ENCODE results near the gene CES5A. TPM values are rescaled to one million over a fixed set of nuclear protein-coding genes. Genes with fewer than 3 reads are reported as not detected.
"Not testable (repeated sequence)": the region's sequence is repeated elsewhere in the genome, so short reads cannot be mapped to it uniquely, and the experiment has no call there.

Gene CES5A
- total RNA-seq, 3 donors from 2014 or later = not detected

DNA sequence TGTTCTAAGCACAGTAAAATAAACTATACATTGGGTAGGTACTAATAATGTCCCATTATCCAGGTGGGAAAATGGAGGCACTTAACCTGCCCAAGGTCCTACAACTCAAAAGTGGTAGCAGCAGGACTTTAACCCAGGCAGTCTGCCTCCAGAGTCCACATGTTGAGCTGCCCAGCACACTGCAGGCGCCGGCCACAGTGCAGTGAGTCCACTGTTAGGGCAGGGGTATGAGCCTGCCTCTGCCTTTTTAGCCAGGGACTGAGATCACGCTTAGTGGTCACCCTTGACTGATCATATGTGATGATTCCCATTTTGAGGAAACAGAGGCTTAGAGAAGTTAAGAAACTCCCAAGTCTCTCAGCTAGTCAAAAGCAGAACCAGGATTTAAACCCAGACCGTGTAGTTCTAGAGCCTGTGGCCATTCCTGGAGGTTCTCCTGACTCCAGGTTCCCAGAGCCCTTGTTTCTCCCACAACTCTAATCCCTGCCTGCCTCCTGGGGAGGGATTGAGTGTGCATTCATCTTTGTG, 50.6 kb downstream of the CES5A start:
- intact Hi-C loops (cut with DNase I, micrococcal nuclease) = no loop called here
- ATAC-seq (no peak), DNase-seq (no peak)
- Histone ChIP-seq H3K36me3 (ENCODE audit: low read depth) (no peaks in the 10 kb centered on the region), H3K4me3 (no peak overlapping the region), H3K4me1 (ENCODE audit: low read depth) (no peaks in the 10 kb centered on the region), H3K9me3 (no peaks in the 10 kb centered on the region)
- TF ChIP-seq, protein P1, sequence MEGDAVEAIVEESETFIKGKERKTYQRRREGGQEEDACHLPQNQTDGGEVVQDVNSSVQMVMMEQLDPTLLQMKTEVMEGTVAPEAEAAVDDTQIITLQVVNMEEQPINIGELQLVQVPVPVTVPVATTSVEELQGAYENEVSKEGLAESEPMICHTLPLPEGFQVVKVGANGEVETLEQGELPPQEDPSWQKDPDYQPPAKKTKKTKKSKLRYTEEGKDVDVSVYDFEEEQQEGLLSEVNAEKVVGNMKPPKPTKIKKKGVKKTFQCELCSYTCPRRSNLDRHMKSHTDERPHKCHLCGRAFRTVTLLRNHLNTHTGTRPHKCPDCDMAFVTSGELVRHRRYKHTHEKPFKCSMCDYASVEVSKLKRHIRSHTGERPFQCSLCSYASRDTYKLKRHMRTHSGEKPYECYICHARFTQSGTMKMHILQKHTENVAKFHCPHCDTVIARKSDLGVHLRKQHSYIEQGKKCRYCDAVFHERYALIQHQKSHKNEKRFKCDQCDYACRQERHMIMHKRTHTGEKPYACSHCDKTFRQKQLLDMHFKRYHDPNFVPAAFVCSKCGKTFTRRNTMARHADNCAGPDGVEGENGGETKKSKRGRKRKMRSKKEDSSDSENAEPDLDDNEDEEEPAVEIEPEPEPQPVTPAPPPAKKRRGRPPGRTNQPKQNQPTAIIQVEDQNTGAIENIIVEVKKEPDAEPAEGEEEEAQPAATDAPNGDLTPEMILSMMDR (IDR thresholded peaks at IDR 0.05) = no peak

DNA sequence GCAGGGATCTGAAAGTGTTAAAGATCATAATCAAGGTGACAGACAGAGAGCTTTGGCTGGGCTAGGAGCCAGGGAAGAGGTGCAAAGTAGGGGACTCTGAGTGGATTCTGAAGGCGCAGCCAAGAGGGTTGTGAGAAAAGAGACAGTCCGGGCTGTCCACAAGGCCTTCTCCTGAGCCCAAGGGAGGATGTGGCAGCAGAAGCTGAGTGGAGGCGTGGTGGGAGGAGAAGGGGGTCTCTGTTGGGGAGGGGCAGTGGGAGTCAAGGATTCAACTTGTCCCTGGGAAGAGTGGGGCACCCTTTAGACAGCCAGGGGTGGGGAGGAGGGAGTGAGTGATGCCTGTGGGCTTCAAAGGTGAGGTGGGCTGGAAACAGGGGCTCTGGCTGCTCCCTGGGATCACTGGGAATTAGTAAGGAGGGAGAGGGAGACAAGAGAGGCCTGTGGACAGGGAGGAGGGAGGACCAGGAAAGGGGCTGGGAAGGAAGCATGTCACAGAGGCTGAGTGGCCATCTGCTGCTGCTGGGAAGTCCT, 52.8 kb downstream of the CES5A start:
- no peak for DNase-seq
- Histone ChIP-seq H3K9me3 (no peaks in the 10 kb centered on the region), H3K4me1 (ENCODE audit: low read depth) (no peaks in the 10 kb centered on the region), H3K36me3 (ENCODE audit: low read depth) (no peaks in the 10 kb centered on the region), H3K4me3 (no peak overlapping the region)
- no peak for ATAC-seq
- TF ChIP-seq, protein P1 (IDR thresholded peaks at IDR 0.05) = no peak
- intact Hi-C loops (cut with DNase I, micrococcal nuclease) = no loop called here

DNA sequence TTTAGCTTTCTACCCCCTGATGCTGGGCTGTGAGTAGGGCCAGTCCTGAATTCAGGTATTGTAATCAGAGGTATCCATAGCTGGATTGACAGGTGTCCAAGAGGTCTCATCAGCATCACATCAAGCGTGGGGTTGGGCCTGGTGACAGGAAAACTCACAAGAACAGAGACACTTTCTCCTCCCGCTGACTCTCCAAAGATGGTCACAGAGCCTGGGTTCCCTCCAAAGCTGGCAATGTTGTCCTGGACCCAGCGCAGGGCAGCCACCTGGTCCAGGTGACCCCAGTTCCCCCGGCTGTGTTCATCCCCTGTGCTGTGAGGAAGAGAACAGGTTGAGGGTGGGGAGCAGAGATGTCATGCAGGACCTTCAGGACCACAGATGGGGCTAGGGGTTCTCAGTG, 54.0 kb downstream of the CES5A start:
- Histone ChIP-seq H3K4me3 (no peak overlapping the region), H3K36me3 (ENCODE audit: low read depth) (no peaks in the 10 kb centered on the region), H3K4me1 (ENCODE audit: low read depth) (no peaks in the 10 kb centered on the region), H3K9me3 (no peaks in the 10 kb centered on the region)
- DNase-seq (no peak), ATAC-seq (no peak)
- intact Hi-C loops (cut with DNase I, micrococcal nuclease) = no loop called here
- TF ChIP-seq, protein P1 (IDR thresholded peaks at IDR 0.05) = no peak

DNA sequence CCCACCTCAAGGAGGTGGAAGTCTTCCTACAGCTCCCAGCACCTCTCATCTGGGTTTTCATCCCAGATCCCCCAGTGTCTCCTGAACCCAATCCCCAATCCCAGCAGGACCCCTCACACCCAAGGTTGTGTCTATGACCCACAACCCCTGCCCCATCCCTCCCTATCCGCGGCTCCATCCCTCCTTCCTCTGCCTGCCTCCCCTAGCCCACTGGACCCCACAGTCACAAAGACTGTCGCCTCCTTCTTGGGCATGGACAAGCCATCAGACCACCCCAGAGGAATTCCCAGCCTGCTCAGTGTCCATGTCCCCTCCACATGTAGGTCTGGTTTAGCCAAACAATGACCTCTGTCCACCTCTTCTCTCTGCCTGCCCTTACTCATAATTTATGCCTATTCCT, 54.6 kb downstream of the CES5A start:
- ATAC-seq (no peak), DNase-seq (no peak)
- intact Hi-C loops (cut with DNase I, micrococcal nuclease) = no loop called here
- Histone ChIP-seq H3K9me3 (no peaks in the 10 kb centered on the region), H3K36me3 (ENCODE audit: low read depth) (no peaks in the 10 kb centered on the region), H3K4me1 (ENCODE audit: low read depth) (no peaks in the 10 kb centered on the region), H3K4me3 (no peak overlapping the region)
- TF ChIP-seq, protein P1 (IDR thresholded peaks at IDR 0.05) = no peak

DNA sequence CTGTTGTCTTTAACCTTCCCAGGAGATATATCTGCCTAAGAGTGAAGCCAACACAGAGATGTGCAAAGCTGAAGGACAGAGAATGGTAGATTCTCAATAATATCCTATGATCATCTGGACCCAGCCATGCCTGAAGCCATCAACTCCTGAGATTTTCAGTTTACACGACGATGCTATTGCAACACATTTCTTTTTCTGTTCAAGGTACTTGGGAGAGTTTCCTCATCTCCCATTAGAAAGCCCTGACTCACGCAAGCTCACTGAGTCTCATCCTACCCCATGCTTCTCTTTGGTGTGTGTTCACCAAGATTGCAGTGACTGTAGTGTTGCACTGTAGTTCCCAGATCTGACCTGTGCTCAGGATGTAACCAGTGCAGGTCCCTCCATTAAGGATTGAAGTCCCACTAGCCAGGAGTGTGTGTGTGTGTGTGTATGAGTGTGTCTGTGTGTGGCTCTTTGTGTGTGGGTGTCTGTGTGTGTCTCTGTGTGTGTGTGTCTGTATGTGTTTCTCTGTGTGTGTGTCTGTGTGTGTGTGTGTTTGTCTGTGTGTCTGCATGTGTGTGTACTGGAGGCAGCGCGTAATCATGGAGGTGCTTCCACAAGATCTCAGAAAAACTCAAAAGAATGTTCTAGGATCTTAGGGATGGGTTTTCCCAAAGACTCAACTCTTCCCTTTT, 57.8 kb downstream of the CES5A start:
- DNase-seq = no peak
- Histone ChIP-seq H3K4me3 (no peak overlapping the region), H3K4me1 (ENCODE audit: low read depth) (no peaks in the 10 kb centered on the region), H3K9me3 (no peaks in the 10 kb centered on the region), H3K36me3 (ENCODE audit: low read depth) (no peaks in the 10 kb centered on the region)
- intact Hi-C loops (cut with DNase I, micrococcal nuclease) = no loop called here
- no peak for ATAC-seq
- TF ChIP-seq, protein P1 (IDR thresholded peaks at IDR 0.05) = no peak

DNA sequence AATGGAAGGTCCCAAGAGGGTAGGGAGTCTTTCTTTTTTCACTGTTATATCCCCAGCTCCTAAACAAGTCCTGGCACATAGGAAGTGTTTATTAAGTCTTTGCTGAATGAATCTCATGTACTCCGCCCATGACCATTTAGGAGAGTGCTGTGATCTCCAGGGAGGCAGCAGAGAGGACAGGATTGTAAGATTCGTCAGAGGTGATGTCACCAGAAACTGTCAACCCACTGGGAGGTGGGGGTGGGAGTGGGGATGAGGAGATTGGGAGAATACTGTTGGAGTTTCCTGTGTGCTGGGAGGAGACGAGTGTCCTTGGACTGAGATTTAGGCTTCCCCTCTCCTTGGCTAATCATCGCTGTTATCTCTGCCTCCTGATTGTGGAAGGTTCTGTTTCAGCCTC, 59.0 kb downstream of the CES5A start:
- H3K36me3 ChIP-seq (ENCODE audit: low read depth); DNase-seq; H3K9me3 ChIP-seq; intact Hi-C loops (cut with DNase I, micrococcal nuclease); ATAC-seq; H3K4me3 ChIP-seq; H3K4me1 ChIP-seq (ENCODE audit: low read depth): not testable (repeated sequence)
